ENCODE data around the gene PRSS12. TPM values are rescaled to one million over a fixed set of nuclear protein-coding genes. Genes with fewer than 3 reads are reported as not detected.
A peak's percentile ranks its signal among the peaks of the same experiment; 100 is the strongest.
"Not testable (repeated sequence)": the region's sequence is repeated elsewhere in the genome, so short reads cannot be mapped to it uniquely, and the experiment has no call there.

The PRSS12 gene
- polyA plus RNA-seq (1.1 and 2.4 TPM in 2 replicates), polyA minus RNA-seq (1.4 and 1.5 TPM in 2 replicates)

- Histone ChIP-seq H3K9me2 (ENCODE audit: insufficient read depth, low read length) (no peaks in the 10 kb centered on the region), H3K36me3 (ENCODE audit: insufficient read depth, low read length) (no peaks in the 10 kb centered on the region), H3K4me3 (ENCODE audit: low read length) (peak within 1 kb of the TSS; percentile 71), H2AFZ (ENCODE audit: low read depth, low read length) (no peak within 1 kb of the TSS), H3K4me2 (ENCODE audit: low read length) (no peak within 1 kb of the TSS), H3K27ac (ENCODE audit: low read length) (no peak within 1 kb of the TSS), H3K9ac (ENCODE audit: low read length) (peak within 1 kb of the TSS; percentile 44), H3F3A (ENCODE audit: insufficient read depth, low read length, poor library complexity, severe bottlenecking) (no peaks in the 10 kb centered on the region), H3K27me3 (ENCODE audit: insufficient read depth, low read depth, low read length) (peaks cover 47% of the 10 kb centered on the region), H3K79me2 (replicated peaks; ENCODE audit: insufficient read depth, low read length) (no peaks in the 10 kb centered on the region), H4K20me1 (ENCODE audit: insufficient read depth) (no peaks in the 10 kb centered on the region), H3K9me3 (ENCODE audit: low read length) (no peaks in the 10 kb centered on the region)
- TF ChIP-seq REST (IDR thresholded peaks at IDR 0.05; ENCODE audit: borderline replicate concordance) (no peak), RAD21 (conservative IDR thresholded peaks at IDR 0.05) (peak; percentile 42), CTCF (IDR thresholded peaks at IDR 0.05; ENCODE audit: poor library complexity, severe bottlenecking) (peak; percentile 77), TAF1 (IDR thresholded peaks at IDR 0.05; ENCODE audit: low read depth) (no peak), EZH2 (IDR thresholded peaks at IDR 0.05; ENCODE audit: borderline replicate concordance, insufficient read depth, low read length, poor library complexity, severe bottlenecking) (no peak), SMC3 (conservative IDR thresholded peaks at IDR 0.05; ENCODE audit: poor library complexity) (peak; percentile 63), POLR2AphosphoS5 (IDR thresholded peaks at IDR 0.05) (no peak)
Observed at GRCh38 chr4:118352843-118353533, at the start of gene PRSS12. Gene PRSS12 (minus strand): TSS chr4:118353003. CDS start chr4:118352720, 283 bp downstream.

- Histone ChIP-seq H3K36me3 (ENCODE audit: insufficient read depth, low read length) (no peaks in the 10 kb centered on the region), H2AFZ (ENCODE audit: low read depth, low read length) (no peak overlapping the region), H3K27ac (ENCODE audit: low read length) (no peak overlapping the region), H3K9ac (ENCODE audit: low read length) (no peak overlapping the region), H3K79me2 (replicated peaks; ENCODE audit: insufficient read depth, low read length) (no peaks in the 10 kb centered on the region), H3K27me3 (ENCODE audit: insufficient read depth, low read depth, low read length) (no peaks in the 10 kb centered on the region), H3K9me2 (ENCODE audit: insufficient read depth, low read length) (no peaks in the 10 kb centered on the region), H3K4me2 (ENCODE audit: low read length) (no peak overlapping the region), H3F3A (ENCODE audit: insufficient read depth, low read length, poor library complexity, severe bottlenecking) (no peaks in the 10 kb centered on the region), H3K9me3 (ENCODE audit: low read length) (no peaks in the 10 kb centered on the region), H3K4me3 (ENCODE audit: low read length) (no peak overlapping the region), H4K20me1 (ENCODE audit: insufficient read depth) (no peaks in the 10 kb centered on the region)
- TF ChIP-seq EP300 (conservative IDR thresholded peaks at IDR 0.05; ENCODE audit: poor library complexity, severe bottlenecking) = no peak
- no peak for TF ChIP-seq EZH2 (IDR thresholded peaks at IDR 0.05; ENCODE audit: borderline replicate concordance, insufficient read depth, low read length, poor library complexity, severe bottlenecking)
- no peak for TF ChIP-seq CTCF (IDR thresholded peaks at IDR 0.05; ENCODE audit: poor library complexity, severe bottlenecking)
- TF ChIP-seq RAD21 (conservative IDR thresholded peaks at IDR 0.05) = no peak
- TF ChIP-seq REST (IDR thresholded peaks at IDR 0.05; ENCODE audit: borderline replicate concordance) = no peak
- no peak for TF ChIP-seq MXI1 (conservative IDR thresholded peaks at IDR 0.05; ENCODE audit: poor library complexity, severe bottlenecking)
- TF ChIP-seq TAF1 (IDR thresholded peaks at IDR 0.05; ENCODE audit: low read depth) = no peak
- TF ChIP-seq SMC3 (conservative IDR thresholded peaks at IDR 0.05; ENCODE audit: poor library complexity) = no peak
- TF ChIP-seq POLR2AphosphoS5 (IDR thresholded peaks at IDR 0.05) = no peak
Observed at GRCh38 chr4:118400356-118400755, 47.6 kb upstream of the PRSS12 start.

GRCh38 chr4:118399883-118400282, 47.1 kb upstream of the PRSS12 start:
- H3K4me2 ChIP-seq (ENCODE audit: low read length); H3K36me3 ChIP-seq (ENCODE audit: insufficient read depth, low read length); H3F3A ChIP-seq (ENCODE audit: insufficient read depth, low read length, poor library complexity, severe bottlenecking); H3K27ac ChIP-seq (ENCODE audit: low read length); H3K4me3 ChIP-seq (ENCODE audit: low read length); H3K9me3 ChIP-seq (ENCODE audit: low read length); H3K9ac ChIP-seq (ENCODE audit: low read length); H3K9me2 ChIP-seq (ENCODE audit: insufficient read depth, low read length); H3K79me2 ChIP-seq (replicated peaks; ENCODE audit: insufficient read depth, low read length); H3K27me3 ChIP-seq (ENCODE audit: insufficient read depth, low read depth, low read length); H2AFZ ChIP-seq (ENCODE audit: low read depth, low read length); H4K20me1 ChIP-seq (ENCODE audit: insufficient read depth): not testable (repeated sequence)

All from neural cell (in vitro differentiated cells).